ENCODE measurements around the gene TGFBR1.

The TGFBR1 gene

DNA sequence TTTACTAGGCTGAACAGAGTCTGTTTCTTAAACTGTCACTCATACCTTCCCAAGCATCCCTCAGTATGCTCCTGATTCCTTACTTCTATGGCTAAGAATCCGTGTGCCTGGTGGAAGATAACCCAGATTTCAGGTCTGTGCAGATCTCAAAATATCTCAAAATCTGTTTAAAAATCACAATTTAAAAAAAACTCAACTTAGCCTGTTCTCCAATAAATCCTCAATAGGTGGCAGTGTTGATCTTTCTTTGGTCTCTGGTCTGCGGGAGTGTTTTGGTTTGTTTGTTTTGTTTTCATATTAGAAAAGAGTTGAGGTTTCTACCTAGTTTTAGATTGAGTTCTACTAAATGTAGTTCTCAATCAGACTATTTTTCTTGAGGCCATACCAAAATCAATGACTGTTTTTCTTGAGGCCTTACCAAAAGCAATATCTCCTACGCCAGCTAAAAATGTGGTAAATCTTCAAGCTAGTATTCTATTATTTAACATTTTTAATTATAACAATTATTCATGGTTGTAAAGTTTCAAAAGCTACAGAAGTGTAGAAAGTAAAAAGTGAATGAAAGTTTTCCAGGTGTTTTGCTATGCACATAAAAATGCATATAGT, 57.9 kb downstream of the TGFBR1 start:
- no peaks in the 10 kb centered on the region for H3K9me2 ChIP-seq (replicated peaks; ENCODE audit: insufficient read depth, low read length)
- no peaks in the 10 kb centered on the region for H3K27me3 ChIP-seq (ENCODE audit: low read length)
- no peak for TF ChIP-seq EZH2phosphoT487 (conservative IDR thresholded peaks at IDR 0.05; ENCODE audit: low read length)
- TF ChIP-seq, protein P1, sequence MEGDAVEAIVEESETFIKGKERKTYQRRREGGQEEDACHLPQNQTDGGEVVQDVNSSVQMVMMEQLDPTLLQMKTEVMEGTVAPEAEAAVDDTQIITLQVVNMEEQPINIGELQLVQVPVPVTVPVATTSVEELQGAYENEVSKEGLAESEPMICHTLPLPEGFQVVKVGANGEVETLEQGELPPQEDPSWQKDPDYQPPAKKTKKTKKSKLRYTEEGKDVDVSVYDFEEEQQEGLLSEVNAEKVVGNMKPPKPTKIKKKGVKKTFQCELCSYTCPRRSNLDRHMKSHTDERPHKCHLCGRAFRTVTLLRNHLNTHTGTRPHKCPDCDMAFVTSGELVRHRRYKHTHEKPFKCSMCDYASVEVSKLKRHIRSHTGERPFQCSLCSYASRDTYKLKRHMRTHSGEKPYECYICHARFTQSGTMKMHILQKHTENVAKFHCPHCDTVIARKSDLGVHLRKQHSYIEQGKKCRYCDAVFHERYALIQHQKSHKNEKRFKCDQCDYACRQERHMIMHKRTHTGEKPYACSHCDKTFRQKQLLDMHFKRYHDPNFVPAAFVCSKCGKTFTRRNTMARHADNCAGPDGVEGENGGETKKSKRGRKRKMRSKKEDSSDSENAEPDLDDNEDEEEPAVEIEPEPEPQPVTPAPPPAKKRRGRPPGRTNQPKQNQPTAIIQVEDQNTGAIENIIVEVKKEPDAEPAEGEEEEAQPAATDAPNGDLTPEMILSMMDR (IDR thresholded peaks at IDR 0.05; ENCODE audit: insufficient read depth, low read length, poor library complexity, severe bottlenecking): peak; percentile 54
- no peaks in the 10 kb centered on the region for H4K20me1 ChIP-seq (ENCODE audit: low read depth, low read length)
- H2AFZ ChIP-seq (ENCODE audit: low read depth, low read length, severe bottlenecking): peak overlapping the region; percentile 64
- peak overlapping the region; percentile 40 for H3K9ac ChIP-seq (ENCODE audit: low read length)
- H3K4me3 ChIP-seq (ENCODE audit: insufficient read depth, low read length, poor library complexity, severe bottlenecking): peak overlapping the region; percentile 34
- peak overlapping the region; percentile 93 for H3K27ac ChIP-seq (ENCODE audit: low read depth, low read length)
- H3K9me3 ChIP-seq (ENCODE audit: insufficient read depth, low read length): no peaks in the 10 kb centered on the region
- peaks cover 36% of the 10 kb centered on the region for H3F3A ChIP-seq (ENCODE audit: insufficient read depth)
- peaks cover 3% of the 10 kb centered on the region; the same call in 1 of the 2 replicates for H3K79me2 ChIP-seq (ENCODE audit: insufficient read depth, low read length)
- H3K4me2 ChIP-seq (ENCODE audit: low read depth, low read length, poor library complexity, severe bottlenecking): peak overlapping the region; percentile 64
- no peaks in the 10 kb centered on the region for H3K36me3 ChIP-seq (ENCODE audit: low read length)

DNA sequence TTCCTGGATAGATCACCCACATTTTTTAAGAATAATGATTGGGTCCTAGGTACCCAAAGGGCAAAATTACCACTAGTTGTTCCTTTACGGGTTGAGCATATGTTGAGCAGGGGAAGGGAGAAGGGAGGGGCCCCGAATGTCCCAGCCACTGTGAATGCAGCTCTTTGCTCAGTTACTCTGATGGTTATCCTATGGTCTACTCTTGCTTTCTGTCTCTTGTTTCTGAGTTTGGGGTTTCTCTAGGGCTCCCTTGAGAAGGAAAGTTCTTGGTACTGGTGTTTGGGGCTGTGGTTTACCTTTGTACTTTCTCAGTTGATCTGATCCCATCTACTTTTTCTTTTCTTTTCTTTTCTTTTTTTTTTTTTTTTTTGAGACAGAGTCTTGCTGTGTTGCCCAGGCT, 61.2 kb downstream of the TGFBR1 start:
- Histone ChIP-seq H3K4me3 (ENCODE audit: insufficient read depth, low read length, poor library complexity, severe bottlenecking) (peak overlapping the region; percentile 37), H3K4me2 (ENCODE audit: low read depth, low read length, poor library complexity, severe bottlenecking) (peak overlapping the region; percentile 64), H3K9me2 (replicated peaks; ENCODE audit: insufficient read depth, low read length) (no peaks in the 10 kb centered on the region), H3K9ac (ENCODE audit: low read length) (peak overlapping the region; percentile 34), H4K20me1 (ENCODE audit: low read depth, low read length) (no peaks in the 10 kb centered on the region), H2AFZ (ENCODE audit: low read depth, low read length, severe bottlenecking) (peak overlapping the region; percentile 1), H3K27me3 (ENCODE audit: low read length) (no peaks in the 10 kb centered on the region), H3K79me2 (ENCODE audit: insufficient read depth, low read length) (peaks cover 3% of the 10 kb centered on the region; the same call in 1 of the 2 replicates), H3K36me3 (ENCODE audit: low read length) (no peaks in the 10 kb centered on the region), H3K27ac (ENCODE audit: low read depth, low read length) (peak overlapping the region; percentile 93), H3F3A (ENCODE audit: insufficient read depth) (peaks cover 38% of the 10 kb centered on the region), H3K9me3 (ENCODE audit: insufficient read depth, low read length) (no peaks in the 10 kb centered on the region)
- TF ChIP-seq EZH2phosphoT487 (conservative IDR thresholded peaks at IDR 0.05; ENCODE audit: low read length): no peak
- TF ChIP-seq, protein P1 (IDR thresholded peaks at IDR 0.05; ENCODE audit: insufficient read depth, low read length, poor library complexity, severe bottlenecking): no peak

DNA sequence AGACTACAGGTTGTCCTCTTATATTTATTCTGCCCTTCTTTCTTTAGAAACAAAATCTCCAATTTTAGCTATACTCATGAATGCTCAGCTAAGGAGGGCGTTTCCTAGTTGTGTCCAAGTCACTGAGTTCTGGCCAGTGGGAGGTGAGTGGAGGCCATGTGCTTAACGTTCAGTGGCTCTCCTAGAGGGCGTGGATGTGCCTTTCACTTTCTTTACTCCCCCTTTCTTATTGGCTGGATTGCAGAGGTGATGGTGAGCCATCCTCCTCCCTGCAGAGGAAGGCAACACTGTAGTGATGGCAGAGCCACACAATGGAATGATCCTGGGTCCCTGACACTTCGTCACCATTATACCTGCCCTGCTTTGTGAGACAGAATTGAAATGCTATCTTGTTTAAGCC, 62.2 kb downstream of the TGFBR1 start:
- Histone ChIP-seq H3K79me2 (ENCODE audit: insufficient read depth, low read length) (peaks cover 3% of the 10 kb centered on the region; the same call in 1 of the 2 replicates), H3K4me2 (ENCODE audit: low read depth, low read length, poor library complexity, severe bottlenecking) (peak overlapping the region; percentile 64), H3K9me3 (ENCODE audit: insufficient read depth, low read length) (no peaks in the 10 kb centered on the region), H3K4me3 (ENCODE audit: insufficient read depth, low read length, poor library complexity, severe bottlenecking) (peak overlapping the region; percentile 33), H3K27me3 (ENCODE audit: low read length) (no peaks in the 10 kb centered on the region), H3K9ac (ENCODE audit: low read length) (peak overlapping the region; percentile 58), H3K9me2 (replicated peaks; ENCODE audit: insufficient read depth, low read length) (no peaks in the 10 kb centered on the region), H2AFZ (ENCODE audit: low read depth, low read length, severe bottlenecking) (peak overlapping the region; percentile 15), H4K20me1 (ENCODE audit: low read depth, low read length) (no peaks in the 10 kb centered on the region), H3K36me3 (ENCODE audit: low read length) (no peaks in the 10 kb centered on the region), H3F3A (ENCODE audit: insufficient read depth) (peaks cover 38% of the 10 kb centered on the region), H3K27ac (ENCODE audit: low read depth, low read length) (peak overlapping the region; percentile 93)
- TF ChIP-seq EZH2phosphoT487 (conservative IDR thresholded peaks at IDR 0.05; ENCODE audit: low read length): no peak
- TF ChIP-seq, protein P1 (IDR thresholded peaks at IDR 0.05; ENCODE audit: insufficient read depth, low read length, poor library complexity, severe bottlenecking): no peak

Measured in SU-DHL-6 (cell line).